ENCODE measurements around the gene TBCE. TPM values are rescaled to one million over a fixed set of nuclear protein-coding genes. Genes with fewer than 3 reads are reported as not detected.

TBCE gene
- total RNA-seq, 4 donors from 2014 or later: 19.3 to 33.9 (median 26.8) TPM

DNA sequence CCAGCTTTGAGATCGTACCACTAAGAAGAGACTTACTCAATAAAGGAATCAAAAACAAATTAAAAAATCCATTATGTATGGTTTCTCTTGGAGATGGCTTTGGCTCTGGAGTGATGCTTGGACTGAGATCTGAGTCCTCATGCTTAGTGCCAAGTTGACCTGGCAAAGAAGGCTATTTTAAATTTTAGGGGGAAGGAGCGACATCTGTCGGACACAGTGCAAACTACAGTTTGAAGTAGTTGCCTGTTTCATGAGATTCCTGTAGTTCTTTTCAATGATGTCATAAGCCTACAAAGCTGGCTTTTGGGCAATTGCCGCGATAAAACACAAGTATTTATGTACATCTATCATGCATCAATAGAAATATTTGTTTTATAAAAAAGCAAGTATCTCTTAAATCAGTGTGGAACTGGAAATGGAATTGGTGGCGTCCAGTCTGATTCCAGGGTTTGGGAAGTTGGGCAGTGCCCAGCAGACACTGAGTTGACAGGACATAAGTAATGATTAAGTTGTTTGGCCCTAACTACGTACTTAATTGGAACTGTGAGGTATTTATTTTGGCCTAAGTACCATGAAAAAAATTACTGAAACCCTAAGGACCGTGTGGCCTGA is 50.0 kb downstream of the TBCE start:
- Histone ChIP-seq H3K4me1 (peaks cover 0 to 7% (median 2%) of the 10 kb centered on the region in 4 donors), H3K36me3 (peaks cover 0 to 11% (median 0%) of the 10 kb centered on the region in 3 donors), H3K27ac (no peak overlapping the region), H3K4me3 (no peak overlapping the region), H3K27me3 (no peaks in the 10 kb centered on the region), H3K9me3 (no peaks in the 10 kb centered on the region)
- WGBS, 2 donors: 29 to 36% methylated on average over 8 of the region's 8 CpGs
- TF ChIP-seq, protein P1, sequence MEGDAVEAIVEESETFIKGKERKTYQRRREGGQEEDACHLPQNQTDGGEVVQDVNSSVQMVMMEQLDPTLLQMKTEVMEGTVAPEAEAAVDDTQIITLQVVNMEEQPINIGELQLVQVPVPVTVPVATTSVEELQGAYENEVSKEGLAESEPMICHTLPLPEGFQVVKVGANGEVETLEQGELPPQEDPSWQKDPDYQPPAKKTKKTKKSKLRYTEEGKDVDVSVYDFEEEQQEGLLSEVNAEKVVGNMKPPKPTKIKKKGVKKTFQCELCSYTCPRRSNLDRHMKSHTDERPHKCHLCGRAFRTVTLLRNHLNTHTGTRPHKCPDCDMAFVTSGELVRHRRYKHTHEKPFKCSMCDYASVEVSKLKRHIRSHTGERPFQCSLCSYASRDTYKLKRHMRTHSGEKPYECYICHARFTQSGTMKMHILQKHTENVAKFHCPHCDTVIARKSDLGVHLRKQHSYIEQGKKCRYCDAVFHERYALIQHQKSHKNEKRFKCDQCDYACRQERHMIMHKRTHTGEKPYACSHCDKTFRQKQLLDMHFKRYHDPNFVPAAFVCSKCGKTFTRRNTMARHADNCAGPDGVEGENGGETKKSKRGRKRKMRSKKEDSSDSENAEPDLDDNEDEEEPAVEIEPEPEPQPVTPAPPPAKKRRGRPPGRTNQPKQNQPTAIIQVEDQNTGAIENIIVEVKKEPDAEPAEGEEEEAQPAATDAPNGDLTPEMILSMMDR (IDR thresholded peaks at IDR 0.05): peak; percentile 72 to 85 (median 80)
- no peak for TF ChIP-seq POLR2A (IDR thresholded peaks at IDR 0.05)
- TF ChIP-seq EP300 (IDR thresholded peaks at IDR 0.05): peak in 1 of 2 donors; percentile 25
- peak; percentile 52 to 80 for DNase-seq (ENCODE audit: low spot score in 2 of 2)

DNA sequence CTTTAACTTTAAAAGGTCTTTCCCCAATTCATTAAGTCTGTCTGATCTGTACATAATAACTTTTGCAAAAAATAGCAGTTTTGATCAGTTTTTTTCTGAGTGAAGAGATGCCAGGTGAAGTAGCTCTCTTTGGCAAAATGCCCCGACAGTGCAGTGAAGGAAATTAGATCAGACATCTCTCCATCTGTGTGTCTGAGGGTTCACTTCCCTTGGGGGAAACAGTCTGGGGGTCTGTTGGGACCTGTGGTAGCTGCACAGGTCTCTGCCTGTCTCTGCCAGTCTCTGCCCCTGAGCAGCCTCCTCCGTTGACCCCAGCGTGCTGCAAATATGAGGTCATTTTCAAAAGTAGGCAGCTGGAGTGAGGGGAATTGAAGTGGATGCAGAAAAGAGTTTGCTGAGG is 54.5 kb downstream of the TBCE start:
- 50 to 55% methylated on average over 3 of the region's 3 CpGs for WGBS, 2 donors
- Histone ChIP-seq H3K27ac (no peak overlapping the region), H3K4me1 (peaks cover 0 to 4% (median under 1%) of the 10 kb centered on the region in 4 donors), H3K27me3 (no peaks in the 10 kb centered on the region), H3K9me3 (no peaks in the 10 kb centered on the region), H3K36me3 (peaks cover 0 to 11% (median 0%) of the 10 kb centered on the region in 3 donors), H3K4me3 (no peak overlapping the region)
- TF ChIP-seq POLR2A (IDR thresholded peaks at IDR 0.05) (no peak), EP300 (IDR thresholded peaks at IDR 0.05) (no peak)
- TF ChIP-seq, protein P1 (IDR thresholded peaks at IDR 0.05): no peak
- DNase-seq (ENCODE audit: low spot score in 2 of 2): no peak

DNA sequence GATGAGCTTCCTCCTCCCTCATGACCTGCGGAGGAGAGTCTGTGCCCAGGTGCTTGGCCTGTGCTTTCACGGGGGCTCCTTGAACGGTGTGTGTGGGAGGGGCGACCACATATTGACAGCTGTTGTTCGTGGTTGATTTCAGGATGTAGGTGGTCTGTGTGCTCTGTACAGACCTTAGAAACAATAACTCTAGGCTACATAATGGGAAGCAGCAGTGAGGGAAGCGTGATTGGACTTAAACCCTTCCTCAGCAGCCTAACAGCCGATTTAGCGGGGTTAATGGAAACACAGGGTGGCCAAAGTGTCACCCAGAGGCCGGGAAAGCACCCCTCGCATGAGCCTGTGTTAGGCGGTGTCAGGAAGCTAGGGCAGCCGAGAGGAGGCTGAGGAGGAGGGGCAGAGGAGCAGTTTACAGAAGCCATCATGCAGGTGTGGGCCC is 56.0 kb downstream of the TBCE start:
- no peak for DNase-seq (ENCODE audit: low spot score in 2 of 2)
- Histone ChIP-seq H3K27ac (no peak overlapping the region), H3K27me3 (no peaks in the 10 kb centered on the region), H3K4me1 (no peaks in the 10 kb centered on the region), H3K36me3 (peaks cover 0 to 14% (median 0%) of the 10 kb centered on the region in 3 donors), H3K9me3 (no peaks in the 10 kb centered on the region), H3K4me3 (no peak overlapping the region)
- WGBS, 2 donors: 41 to 59% methylated on average over 12 of the region's 12 CpGs
- TF ChIP-seq EP300 (IDR thresholded peaks at IDR 0.05): no peak
- TF ChIP-seq POLR2A (IDR thresholded peaks at IDR 0.05): no peak
- TF ChIP-seq, protein P1 (IDR thresholded peaks at IDR 0.05): no peak

DNA sequence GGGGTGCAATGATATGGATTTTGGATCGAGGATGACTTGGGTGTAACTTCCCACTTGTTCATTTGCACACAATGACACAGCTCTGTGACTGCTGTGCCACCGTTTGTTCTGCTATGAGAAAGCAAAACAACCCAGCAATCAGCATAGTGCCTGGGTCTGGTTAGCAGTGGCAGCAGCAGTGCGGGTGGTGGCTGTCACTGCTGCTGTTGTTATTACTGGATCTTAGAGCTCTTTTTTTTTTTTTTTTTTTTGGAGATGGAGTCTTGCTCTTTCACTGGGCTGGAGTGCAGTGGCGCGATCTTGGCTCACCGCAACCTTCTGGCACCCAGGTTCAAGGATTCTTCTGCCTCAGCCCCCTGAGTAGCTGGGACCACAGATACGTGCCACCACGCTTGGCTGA is 56.9 kb downstream of the TBCE start:
- TF ChIP-seq, protein P1 (IDR thresholded peaks at IDR 0.05): no peak
- TF ChIP-seq EP300 (IDR thresholded peaks at IDR 0.05) (no peak), POLR2A (IDR thresholded peaks at IDR 0.05) (no peak)
- H3K27me3 ChIP-seq: no peaks in the 10 kb centered on the region

DNA sequence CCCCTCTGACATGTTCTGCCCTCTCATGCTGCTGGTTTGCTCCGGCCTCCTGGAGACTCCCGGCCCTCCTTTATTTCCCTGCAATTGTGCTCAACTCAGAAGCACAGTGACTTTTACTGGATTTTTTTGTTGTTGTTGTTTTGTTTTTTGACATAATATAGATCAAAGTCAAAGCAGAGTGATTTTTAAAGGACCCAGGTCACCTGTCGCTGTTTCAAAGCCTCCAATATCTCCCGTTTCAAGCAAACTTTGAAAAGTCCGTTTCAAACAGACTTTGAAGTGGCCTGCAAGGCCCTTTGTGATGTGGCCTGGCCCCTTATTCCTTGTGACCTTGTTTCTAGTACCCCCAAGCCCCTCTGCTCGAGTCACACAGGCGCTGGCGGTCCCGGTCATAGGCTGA is 58.1 kb downstream of the TBCE start:
- H3K36me3 ChIP-seq: peaks cover 0 to 3% (median 0%) of the 10 kb centered on the region in 3 donors
- H3K27me3 ChIP-seq: no peaks in the 10 kb centered on the region
- 90 to 92% methylated on average over 9 of the region's 9 CpGs for WGBS, 2 donors
- no peaks in the 10 kb centered on the region for H3K9me3 ChIP-seq
- DNase-seq (ENCODE audit: low spot score in 2 of 2): no peak
- H3K27ac ChIP-seq: no peak overlapping the region
- H3K4me1 ChIP-seq: no peaks in the 10 kb centered on the region
- TF ChIP-seq EP300 (IDR thresholded peaks at IDR 0.05): no peak
- H3K4me3 ChIP-seq: no peak overlapping the region

More for the DNA sequence above, 56.9 kb downstream of the TBCE start:
- WGBS, 2 donors: 78 to 79% methylated on average over 8 of the region's 8 CpGs
- Histone ChIP-seq H3K4me3 (no peak overlapping the region), H3K27ac (no peak overlapping the region), H3K36me3 (peaks cover 0 to 14% (median 0%) of the 10 kb centered on the region in 3 donors), H3K9me3 (no peaks in the 10 kb centered on the region), H3K4me1 (no peaks in the 10 kb centered on the region)
- no peak for DNase-seq (ENCODE audit: low spot score in 2 of 2)
